CD4-positive, alpha-beta T cell treated with Interleukin-21 for 1 hour (primary cell): ENCODE measurements around the gene PPDPF.

ENCODE experiments used
- DNase-seq: peaks from one replicate; pipeline ENCODE4 v3.0.0-alpha.2; 2020

Gene PPDPF

DNA sequence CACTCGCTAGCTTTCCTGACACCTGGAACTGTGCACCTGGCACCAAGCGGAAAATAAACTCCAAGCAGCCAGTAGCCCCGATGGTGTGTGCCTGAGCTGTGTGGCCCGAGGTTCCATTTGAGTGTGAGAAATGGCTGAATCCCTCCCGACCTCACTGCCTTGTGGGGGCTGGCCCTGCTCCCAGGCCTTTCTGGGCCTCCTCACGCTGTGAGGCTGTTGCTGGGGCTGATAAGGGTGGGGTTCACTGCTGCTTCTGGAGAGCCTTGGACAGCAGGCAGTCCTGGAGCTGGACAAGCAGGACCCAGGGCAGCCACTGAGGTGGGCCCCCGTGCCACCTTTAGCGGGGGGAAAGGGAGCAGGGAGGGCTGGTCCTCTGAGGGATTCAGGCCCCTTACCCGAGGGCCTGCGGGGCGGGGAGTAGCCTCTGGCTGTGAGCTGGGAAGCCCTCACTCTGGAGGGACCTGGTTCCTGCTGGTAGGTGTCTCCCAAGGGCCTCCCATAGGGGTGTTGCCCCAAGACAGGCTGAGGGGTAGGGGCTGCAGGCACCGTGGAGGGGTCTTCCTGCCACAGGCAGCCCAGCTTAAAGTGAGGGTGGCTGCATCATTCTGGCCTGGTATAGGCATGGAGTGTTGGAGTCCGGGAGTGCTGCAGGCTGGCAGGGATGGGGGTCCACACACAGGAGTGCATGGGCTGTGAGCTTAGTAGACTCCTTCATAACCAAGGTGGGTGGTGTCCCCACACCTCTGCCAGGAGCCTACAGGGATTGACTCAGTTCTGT, 1.7 kb downstream of the PPDPF start:
- no peak for DNase-seq

GRCh38 chr20:63522981-63523611, 2.5 kb downstream of the PPDPF start:
- DNase-seq = no peak

GRCh38 chr20:63525185-63525584, 4.6 kb downstream of the PPDPF start:
- DNase-seq = no peak

- no peak for DNase-seq
These were observed 5.4 kb downstream of the PPDPF start for GRCh38 chr20:63525971-63526370.

DNA sequence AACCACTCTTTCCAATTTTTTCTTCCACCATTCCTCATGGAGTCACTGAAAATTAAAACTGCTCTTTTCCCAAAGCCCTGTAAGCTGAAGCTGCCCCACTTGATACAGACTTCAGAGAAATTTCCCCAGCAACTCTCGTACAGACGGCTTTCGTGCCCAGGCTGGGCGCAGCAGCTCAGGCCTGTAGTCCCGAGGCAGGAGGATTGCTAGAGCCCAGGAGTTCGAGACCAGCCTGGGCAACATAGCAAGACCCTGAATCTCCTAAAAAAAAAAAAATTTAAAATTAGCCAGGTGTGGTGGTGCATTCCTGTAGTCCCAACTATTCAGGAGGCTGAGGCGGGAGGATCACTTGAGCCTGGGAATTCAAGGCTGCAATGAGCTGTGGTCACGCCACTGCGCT, 6.6 kb downstream of the PPDPF start:
- no peak for DNase-seq

DNA sequence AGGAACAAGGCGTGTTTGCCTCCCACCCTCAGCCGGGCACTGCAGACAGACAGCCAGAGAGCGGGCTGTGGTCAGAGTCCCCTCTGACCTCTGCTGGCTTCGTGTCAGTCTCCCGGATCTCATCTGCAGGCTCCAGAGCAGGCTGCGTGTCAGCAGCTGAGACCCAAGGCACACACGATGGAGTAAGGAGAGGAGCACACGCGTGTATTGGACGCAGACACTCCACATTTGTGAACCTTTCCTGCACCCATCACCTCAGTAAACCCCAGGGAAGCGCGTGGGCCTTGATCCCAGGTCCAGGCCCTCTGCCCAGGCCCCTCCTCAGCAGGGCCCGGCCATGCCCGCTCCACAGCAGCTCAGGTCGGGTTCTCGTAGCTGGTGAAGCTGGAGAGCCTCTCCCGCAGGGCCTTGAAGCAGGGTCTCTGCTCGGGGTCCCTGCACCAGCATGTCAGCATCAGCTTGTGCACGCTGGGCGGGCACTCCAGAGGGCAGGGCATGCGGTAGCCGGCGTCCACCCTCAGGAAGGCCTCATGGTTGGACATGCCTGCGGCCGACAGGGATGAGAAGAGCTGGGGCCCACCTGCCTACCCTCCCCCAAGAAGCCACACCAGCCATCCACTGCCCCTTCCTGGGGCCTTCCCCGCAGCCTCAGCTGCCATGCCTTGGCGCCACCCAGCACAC, 8.8 kb downstream of the PPDPF start:
- no peak for DNase-seq

DNA sequence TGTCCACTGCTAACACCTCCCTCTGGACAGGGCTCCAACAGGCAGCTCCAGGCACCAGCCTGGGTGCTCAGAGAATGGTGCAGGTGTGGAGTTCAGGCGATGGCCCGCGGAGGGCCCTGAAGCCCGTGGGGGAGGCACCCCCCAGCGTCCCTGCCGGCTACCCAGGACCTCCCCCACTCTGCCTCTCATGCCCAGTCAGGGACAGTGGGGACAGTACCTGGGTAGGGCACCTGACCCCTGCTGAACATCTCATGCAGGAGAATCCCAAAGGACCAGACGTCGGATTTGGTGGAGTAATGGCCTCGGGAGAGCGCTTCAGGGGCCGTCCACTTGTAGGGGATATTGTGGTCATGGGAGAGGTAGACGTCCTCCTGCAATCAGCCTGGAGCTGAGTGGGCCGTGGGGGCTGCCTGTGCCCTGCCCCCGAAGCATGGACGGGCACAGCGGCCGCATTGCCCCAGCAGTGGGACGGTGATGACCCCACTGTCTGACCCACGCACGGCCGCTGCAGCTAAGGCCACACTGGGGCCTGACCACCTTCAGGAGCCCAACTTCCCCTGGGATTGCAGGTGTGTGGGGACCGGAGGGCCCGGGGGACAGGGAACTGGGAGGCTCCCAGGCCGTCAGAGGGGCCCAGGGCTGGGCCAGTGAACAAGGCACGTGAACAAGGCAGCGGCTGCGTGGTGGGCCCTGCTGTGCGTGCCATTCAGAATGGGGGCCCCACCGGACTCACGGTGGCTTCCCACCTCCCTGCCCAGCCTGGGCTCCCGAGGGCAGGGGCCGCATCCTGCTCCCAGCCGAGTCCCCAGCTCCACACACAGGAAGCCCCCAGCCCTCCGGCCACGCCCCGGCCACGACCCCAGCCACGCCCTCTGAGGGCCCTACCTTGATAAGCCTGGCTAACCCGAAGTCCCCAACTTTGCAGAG, 9.6 kb downstream of the PPDPF start:
- DNase-seq = no peak

GRCh38 chr20:63530788-63531160, 10.2 kb downstream of the PPDPF start:
- no peak for DNase-seq

- DNase-seq = no peak
These were observed 11.3 kb downstream of the PPDPF start for GRCh38 chr20:63531686-63532448.

DNA sequence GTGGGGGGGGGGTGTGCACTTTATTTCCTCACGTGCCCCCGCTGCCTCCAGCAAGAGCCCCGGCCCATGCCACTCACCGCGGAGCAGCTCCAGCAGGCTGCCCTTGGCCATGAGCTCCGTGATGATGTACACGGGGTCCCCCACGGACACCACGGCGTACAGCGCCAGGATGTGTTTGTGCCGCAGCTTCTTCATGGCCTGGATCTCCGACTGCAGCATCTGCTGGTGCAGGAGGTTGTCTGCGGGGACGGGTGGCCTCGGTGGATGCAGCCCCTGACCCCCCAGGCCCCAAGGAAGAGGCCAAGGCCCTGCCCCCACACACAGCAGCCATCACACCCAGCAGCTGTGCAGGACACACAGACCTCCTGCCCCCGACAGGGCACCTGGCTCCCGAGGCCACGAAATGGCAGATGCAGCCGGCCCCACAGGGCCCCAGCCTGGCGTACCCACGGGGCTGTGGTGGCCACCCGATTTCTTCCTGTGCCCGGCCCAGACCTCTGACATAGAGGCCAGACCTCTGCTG, 11.9 kb downstream of the PPDPF start:
- DNase-seq = no peak

DNA sequence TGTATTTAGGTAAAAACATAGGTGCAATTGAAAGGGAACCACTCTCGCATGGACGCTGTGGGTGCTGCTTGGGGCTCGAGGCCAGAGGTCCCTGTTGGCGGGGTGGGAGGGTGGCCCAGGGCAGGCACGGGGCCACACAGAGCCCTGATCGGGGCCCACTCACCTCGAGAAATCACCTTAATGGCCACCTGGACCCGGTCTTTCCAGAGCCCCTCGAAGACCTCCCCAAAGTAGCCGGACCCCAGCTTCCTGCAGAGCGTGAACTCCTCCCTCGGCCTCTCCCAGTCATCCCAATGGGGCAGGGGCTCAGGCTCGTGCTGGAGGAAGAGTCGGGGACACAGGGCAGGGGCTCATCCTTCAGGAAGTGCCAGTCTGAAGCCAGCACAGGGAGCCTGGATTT, 12.8 kb downstream of the PPDPF start:
- DNase-seq = no peak

DNA sequence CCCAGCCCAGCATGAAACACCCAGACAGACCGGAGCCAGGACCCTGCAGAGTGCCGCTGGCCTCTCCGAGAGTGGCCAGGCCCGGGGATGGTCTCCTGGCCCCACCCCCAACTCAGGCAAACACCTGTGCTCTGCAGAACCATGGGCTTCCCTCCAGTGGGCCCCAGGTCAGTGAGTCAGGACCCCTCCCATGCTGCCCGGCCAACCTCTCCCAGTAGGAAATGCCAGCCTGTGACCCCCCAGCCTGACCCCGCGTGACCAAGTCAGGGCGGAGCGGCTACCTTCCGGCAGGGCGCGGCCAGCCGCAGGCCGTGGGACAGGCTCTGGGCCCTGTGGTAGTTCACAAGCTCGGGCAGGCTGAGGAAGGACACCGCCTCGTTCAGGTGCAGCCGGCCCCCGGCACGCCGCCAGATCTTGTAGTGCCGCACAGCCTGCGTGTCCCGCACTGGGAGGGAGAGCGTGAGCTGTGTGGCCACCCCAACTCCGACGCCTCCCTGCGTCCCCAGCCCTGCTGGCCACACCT, 13.4 kb downstream of the PPDPF start:
- no peak for DNase-seq

DNA sequence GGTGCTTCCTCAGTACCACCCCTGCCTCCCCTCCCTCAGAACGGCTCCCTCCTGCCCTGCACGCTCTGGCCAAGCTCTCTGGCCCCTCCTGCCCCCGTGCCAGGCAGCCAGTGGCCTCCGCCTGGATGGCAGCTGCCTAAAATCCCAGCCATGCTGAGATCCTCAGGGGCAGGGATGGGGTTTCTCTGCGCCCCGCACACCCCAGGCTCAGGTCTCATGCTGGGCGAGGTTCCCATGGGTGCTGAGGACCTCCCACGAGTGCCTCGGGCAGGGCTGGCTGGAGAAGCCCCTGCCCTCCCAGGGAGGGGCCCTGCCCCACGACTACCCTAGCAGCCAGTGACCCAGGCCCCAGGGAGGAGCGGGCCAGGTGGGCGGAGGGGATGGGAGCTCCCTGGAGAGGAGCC, 13.9 kb downstream of the PPDPF start:
- DNase-seq = no peak

- DNase-seq = no peak
These were observed 14.5 kb downstream of the PPDPF start for GRCh38 chr20:63534831-63535651.

- no peak for DNase-seq
These were observed 15.8 kb downstream of the PPDPF start for GRCh38 chr20:63536241-63536977.

- peak; percentile 24 for DNase-seq
These were observed 16.5 kb downstream of the PPDPF start, which contains the start of gene PTK6 for GRCh38 chr20:63536997-63537524. Gene PTK6, minus strand, starts transcription at chr20:63537376. Its CDS starts 62 bp downstream, at chr20:63537314.

GRCh38 chr20:63537525-63538203, 17.1 kb downstream of the PPDPF start:
- DNase-seq = peak; percentile 97

- DNase-seq = peak; percentile 71
These were observed 17.9 kb downstream of the PPDPF start for GRCh38 chr20:63538204-63539091.
